ENCODE measurements around the gene KANSL2.
"Not testable (repeated sequence)": the region's sequence is repeated elsewhere in the genome, so short reads cannot be mapped to it uniquely, and the experiment has no call there.

DNA sequence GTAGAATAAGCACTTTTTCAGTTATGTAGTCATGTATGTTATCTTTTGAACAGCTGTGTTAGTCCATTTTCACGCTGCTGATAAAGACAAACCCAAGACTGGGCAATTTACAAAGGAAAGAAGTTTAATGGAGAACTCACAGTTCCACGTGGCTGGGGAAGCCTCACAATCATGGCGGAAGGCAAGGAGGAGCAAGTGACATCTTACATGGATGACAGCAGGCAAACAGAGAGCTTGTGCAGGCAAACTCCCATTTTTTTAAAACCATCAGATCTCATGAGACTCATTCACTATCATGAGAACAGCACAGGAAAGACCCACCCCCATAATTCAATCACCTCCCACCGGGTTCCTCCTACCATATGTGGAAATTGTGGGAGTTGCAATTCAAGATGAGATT is 37.0 kb upstream of the KANSL2 start:
- TF ChIP-seq MYC (IDR thresholded peaks at IDR 0.05; ENCODE audit: low read depth, low read length); POLR2A (IDR thresholded peaks at IDR 0.05; ENCODE audit: extremely low read depth, insufficient read length): not testable (repeated sequence)
- TF ChIP-seq, protein P1, sequence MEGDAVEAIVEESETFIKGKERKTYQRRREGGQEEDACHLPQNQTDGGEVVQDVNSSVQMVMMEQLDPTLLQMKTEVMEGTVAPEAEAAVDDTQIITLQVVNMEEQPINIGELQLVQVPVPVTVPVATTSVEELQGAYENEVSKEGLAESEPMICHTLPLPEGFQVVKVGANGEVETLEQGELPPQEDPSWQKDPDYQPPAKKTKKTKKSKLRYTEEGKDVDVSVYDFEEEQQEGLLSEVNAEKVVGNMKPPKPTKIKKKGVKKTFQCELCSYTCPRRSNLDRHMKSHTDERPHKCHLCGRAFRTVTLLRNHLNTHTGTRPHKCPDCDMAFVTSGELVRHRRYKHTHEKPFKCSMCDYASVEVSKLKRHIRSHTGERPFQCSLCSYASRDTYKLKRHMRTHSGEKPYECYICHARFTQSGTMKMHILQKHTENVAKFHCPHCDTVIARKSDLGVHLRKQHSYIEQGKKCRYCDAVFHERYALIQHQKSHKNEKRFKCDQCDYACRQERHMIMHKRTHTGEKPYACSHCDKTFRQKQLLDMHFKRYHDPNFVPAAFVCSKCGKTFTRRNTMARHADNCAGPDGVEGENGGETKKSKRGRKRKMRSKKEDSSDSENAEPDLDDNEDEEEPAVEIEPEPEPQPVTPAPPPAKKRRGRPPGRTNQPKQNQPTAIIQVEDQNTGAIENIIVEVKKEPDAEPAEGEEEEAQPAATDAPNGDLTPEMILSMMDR (IDR thresholded peaks at IDR 0.05; ENCODE audit: low read depth, low read length): not testable (repeated sequence)
- TF ChIP-seq, protein P2, sequence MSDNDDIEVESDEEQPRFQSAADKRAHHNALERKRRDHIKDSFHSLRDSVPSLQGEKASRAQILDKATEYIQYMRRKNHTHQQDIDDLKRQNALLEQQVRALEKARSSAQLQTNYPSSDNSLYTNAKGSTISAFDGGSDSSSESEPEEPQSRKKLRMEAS (IDR thresholded peaks at IDR 0.05; ENCODE audit: low read depth, low read length): not testable (repeated sequence)
